PC-3 (cell line): Measurements from ENCODE around the gene YPEL2. TPM values are rescaled to one million over a fixed set of nuclear protein-coding genes. Genes with fewer than 3 reads are reported as not detected.

ENCODE experiments used
- ATAC-seq: fragments of 200-7000 bp; cut with Tn5 transposase; 2 replicates; pipeline ENCODE4 v1.9.1; 2020; ENCODE audit warnings: mild to moderate bottlenecking, moderate library complexity
- BruUV-seq: library from RNA; stranded (reverse); fragments of 400-500 nt; replicated peaks from 2 replicates; lab custom pipeline; 2021; lab: Mats Ljungman, UMichigan
- CTCF ChIA-PET: fragments of 300-600 bp; sonication (Branson Sonifier 250); formaldehyde crosslinking; loops from one replicate; lab custom pipeline; 2022; ENCODE audit warnings: antibody characterized with exemption; lab: Charles Lee
- POLR2A ChIA-PET: fragments of 300-600 bp; sonication (Branson Sonifier 250); formaldehyde crosslinking; loops from one replicate; lab custom pipeline; 2022; ENCODE audit warnings: antibody characterized with exemption; ENCODE audit not compliant: unreplicated experiment; lab: Charles Lee
- DNase-seq: peaks from one replicate; pipeline ENCODE4 v3.0.0-alpha.2; 2015
- H2AFZ ChIP-seq: fragments of 300-600 bp; sonication (generic); 2 replicates; pipeline ENCODE4 v1.6.0; 2016; ENCODE audit warnings: antibody characterized with exemption, low read length
- H3F3A ChIP-seq: fragments of 300-600 bp; sonication (generic); one replicate; pipeline ENCODE4 v1.6.0; 2017; ENCODE audit warnings: antibody characterized with exemption, low read length, control low read depth, mild to moderate bottlenecking; ENCODE audit not compliant: unreplicated experiment
- H3K27ac ChIP-seq: fragments of 300-600 bp; sonication (generic); 2 replicates; pipeline ENCODE4 v1.5.1; 2016; ENCODE audit warnings: mild to moderate bottlenecking, low read length
- H3K27me3 ChIP-seq: fragments of 300-600 bp; sonication (generic); 2 replicates; pipeline ENCODE4 v1.6.1; 2016; ENCODE audit warnings: low read length, mixed read lengths
- H3K36me3 ChIP-seq: fragments of 300-600 bp; sonication (generic); 2 replicates; pipeline ENCODE4 v1.6.1; 2016; ENCODE audit warnings: low read depth, mixed run types, low read length, mixed read lengths
- H3K4me1 ChIP-seq: fragments of 300-600 bp; sonication (generic); 2 replicates; pipeline ENCODE4 v1.5.1; 2016; ENCODE audit warnings: low read length; ENCODE audit not compliant: insufficient read depth
- H3K4me2 ChIP-seq: fragments of 300-600 bp; sonication (generic); 2 replicates; pipeline ENCODE4 v1.6.0; 2016; ENCODE audit warnings: low read length
- H3K4me3 ChIP-seq: fragments of 300-600 bp; sonication (generic); 2 replicates; pipeline ENCODE4 v1.5.1; 2016; ENCODE audit warnings: mild to moderate bottlenecking, low read length, mixed read lengths
- H3K79me2 ChIP-seq: fragments of 300-600 bp; sonication (generic); 2 replicates; pipeline ENCODE4 v1.6.1; 2017; ENCODE audit warnings: low read length, mixed read lengths
- H3K9ac ChIP-seq: fragments of 300-600 bp; sonication (generic); 2 replicates; pipeline ENCODE4 v1.6.0; 2016; ENCODE audit warnings: mild to moderate bottlenecking, low read length
- H3K9me2 ChIP-seq: fragments of 300-600 bp; sonication (generic); replicated peaks from 2 replicates; pipeline ENCODE4 v1.6.1; 2016; ENCODE audit warnings: mixed run types, low read length, mixed read lengths
- H3K9me3 ChIP-seq: fragments of 300-600 bp; sonication (generic); 2 replicates; pipeline ENCODE4 v1.6.1; 2016; ENCODE audit warnings: low read length, mixed read lengths
- H4K20me1 ChIP-seq: fragments of 300-600 bp; sonication (generic); 2 replicates; pipeline ENCODE4 v1.6.1; 2016; ENCODE audit warnings: low read length, mixed read lengths
- EZH2 ChIP-seq: fragments of 300-600 bp; sonication (generic); IDR thresholded peaks from one replicate; pipeline ENCODE4 v1.6.1; 2017; ENCODE audit warnings: antibody characterized with exemption, mild to moderate bottlenecking, low read length; ENCODE audit not compliant: unreplicated experiment
- EZH2phosphoT487 ChIP-seq: fragments of 300-600 bp; sonication (generic); IDR thresholded peaks from 2 replicates; pipeline ENCODE4 v1.6.1; 2018; ENCODE audit warnings: mild to moderate bottlenecking, antibody characterized with exemption, low read length, borderline replicate concordance
- intact Hi-C: fragments of 100-400 bp; cut with micrococcal nuclease; formaldehyde crosslinking; loops from 2 replicates; pipeline ENCODE4 v1.9.0; 2023
- total RNA-seq: library from RNA; depleted of rRNA; stranded (reverse); fragments of >200 nt; gene quantifications from 2 replicates; pipeline ENCODE4 v1.2.3, GENCODE V29; 2014
- TF ChIP-seq, protein P1 (sequence below): fragments of 300-600 bp; sonication (generic); conservative IDR thresholded peaks from 2 replicates; pipeline ENCODE4 v1.5.1; 2017; ENCODE audit warnings: antibody characterized with exemption, low read depth, mild to moderate bottlenecking, low read length

Gene YPEL2
- total RNA-seq, 1 experiment from 2014 or later = 0.47 TPM

DNA sequence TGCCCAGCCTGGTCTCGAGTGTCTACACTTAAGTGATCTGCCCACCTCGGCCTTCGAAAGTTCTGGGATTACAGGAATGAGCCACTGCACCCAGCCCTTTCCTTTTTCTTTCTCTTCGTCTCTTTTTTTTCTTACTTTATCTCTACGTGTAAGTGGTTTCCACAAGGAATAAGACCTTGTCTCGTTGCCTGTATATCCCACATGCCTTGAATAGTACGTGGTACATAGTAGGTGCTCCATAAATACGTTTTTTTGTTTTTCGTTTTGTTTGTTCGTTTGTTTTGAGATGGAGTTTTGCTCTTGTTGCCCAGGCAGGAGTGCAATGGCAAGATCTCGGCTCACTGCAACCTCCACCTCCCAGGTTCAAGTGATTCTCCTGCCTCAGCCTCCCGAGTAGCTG is 86.0 kb downstream of the YPEL2 start:
- intact Hi-C loops = no loop called here
- ChIA-PET POLR2A (no interaction called here), CTCF (no interaction called here)
- Histone ChIP-seq H3K4me1 (no peaks in the 10 kb centered on the region), H3K9ac (no peak overlapping the region), H3K9me3 (no peaks in the 10 kb centered on the region), H3K79me2 (no peaks in the 10 kb centered on the region), H2AFZ (no peak overlapping the region), H3K27me3 (peaks cover 4% of the 10 kb centered on the region; the same call in 1 of the 2 replicates), H3K27ac (no peak overlapping the region), H4K20me1 (no peaks in the 10 kb centered on the region), H3K4me2 (no peak overlapping the region), H3K4me3 (no peak overlapping the region), H3K36me3 (no peaks in the 10 kb centered on the region), H3K9me2 (no peaks in the 10 kb centered on the region), H3F3A (no peaks in the 10 kb centered on the region)
- no peak for TF ChIP-seq EZH2phosphoT487
- TF ChIP-seq, protein P1, sequence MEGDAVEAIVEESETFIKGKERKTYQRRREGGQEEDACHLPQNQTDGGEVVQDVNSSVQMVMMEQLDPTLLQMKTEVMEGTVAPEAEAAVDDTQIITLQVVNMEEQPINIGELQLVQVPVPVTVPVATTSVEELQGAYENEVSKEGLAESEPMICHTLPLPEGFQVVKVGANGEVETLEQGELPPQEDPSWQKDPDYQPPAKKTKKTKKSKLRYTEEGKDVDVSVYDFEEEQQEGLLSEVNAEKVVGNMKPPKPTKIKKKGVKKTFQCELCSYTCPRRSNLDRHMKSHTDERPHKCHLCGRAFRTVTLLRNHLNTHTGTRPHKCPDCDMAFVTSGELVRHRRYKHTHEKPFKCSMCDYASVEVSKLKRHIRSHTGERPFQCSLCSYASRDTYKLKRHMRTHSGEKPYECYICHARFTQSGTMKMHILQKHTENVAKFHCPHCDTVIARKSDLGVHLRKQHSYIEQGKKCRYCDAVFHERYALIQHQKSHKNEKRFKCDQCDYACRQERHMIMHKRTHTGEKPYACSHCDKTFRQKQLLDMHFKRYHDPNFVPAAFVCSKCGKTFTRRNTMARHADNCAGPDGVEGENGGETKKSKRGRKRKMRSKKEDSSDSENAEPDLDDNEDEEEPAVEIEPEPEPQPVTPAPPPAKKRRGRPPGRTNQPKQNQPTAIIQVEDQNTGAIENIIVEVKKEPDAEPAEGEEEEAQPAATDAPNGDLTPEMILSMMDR = no peak
- no peak for TF ChIP-seq EZH2
- ATAC-seq (no peak), DNase-seq (no peak)
- no TSS peak for BruUV-seq

DNA sequence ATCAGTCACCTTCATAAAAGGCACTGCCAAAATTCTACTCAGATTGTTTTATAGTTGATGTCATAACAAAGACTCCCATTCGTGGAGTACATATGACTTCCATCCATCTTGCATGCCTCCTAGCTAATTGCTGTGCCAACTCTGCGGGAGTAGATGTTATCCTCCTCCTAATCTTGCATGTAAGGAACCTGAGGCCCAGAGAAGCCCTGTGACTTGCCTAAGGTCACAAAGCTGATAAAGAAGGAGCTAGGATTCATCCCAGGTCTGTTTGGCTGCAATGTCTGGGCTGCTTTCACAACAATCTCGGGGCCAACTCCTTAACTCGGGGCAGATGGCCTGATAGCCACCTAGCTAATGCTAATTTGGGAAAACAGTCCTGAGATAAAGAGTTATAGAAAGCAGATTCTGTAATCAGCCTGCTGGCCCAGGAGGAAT is 87.3 kb downstream of the YPEL2 start:
- H3K9ac ChIP-seq = no peak overlapping the region
- H2AFZ ChIP-seq = no peak overlapping the region
- intact Hi-C loops = no loop called here
- H3K4me2 ChIP-seq = no peak overlapping the region
- no peaks in the 10 kb centered on the region for H3K9me2 ChIP-seq
- CTCF ChIA-PET = no interaction called here
- BruUV-seq = no TSS peak
- H4K20me1 ChIP-seq = no peaks in the 10 kb centered on the region
- no peaks in the 10 kb centered on the region for H3K9me3 ChIP-seq
- no peak overlapping the region for H3K27ac ChIP-seq
- ATAC-seq (no peak), DNase-seq (no peak)
- H3F3A ChIP-seq = no peaks in the 10 kb centered on the region
- H3K4me3 ChIP-seq = no peak overlapping the region
- no peaks in the 10 kb centered on the region for H3K36me3 ChIP-seq
- no peaks in the 10 kb centered on the region for H3K79me2 ChIP-seq
- H3K27me3 ChIP-seq = peaks cover 4% of the 10 kb centered on the region; the same call in 1 of the 2 replicates
- POLR2A ChIA-PET = no interaction called here
- TF ChIP-seq EZH2 (no peak), EZH2phosphoT487 (no peak)
- TF ChIP-seq, protein P1 = no peak
- peaks cover 11% of the 10 kb centered on the region for H3K4me1 ChIP-seq

DNA sequence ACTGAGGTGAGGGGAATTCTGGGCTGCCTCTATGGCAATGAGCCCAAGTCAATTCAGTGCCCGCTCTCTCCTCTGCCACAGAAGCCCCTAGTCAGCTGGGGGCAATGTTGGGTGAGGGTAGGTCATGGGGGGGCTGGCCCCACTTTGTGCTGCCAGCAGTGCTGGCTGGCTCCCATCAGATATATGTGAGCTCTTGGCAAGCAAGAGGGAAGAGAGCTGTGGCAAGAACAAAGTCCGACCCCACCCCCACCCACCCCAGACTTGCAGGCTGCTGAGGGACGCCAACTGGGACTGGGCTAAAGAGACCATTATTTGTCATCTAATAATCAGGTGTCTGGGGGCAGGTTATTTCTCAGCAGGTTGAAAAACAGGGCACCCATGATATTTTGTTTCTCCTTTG is 89.4 kb downstream of the YPEL2 start:
- H4K20me1 ChIP-seq = no peaks in the 10 kb centered on the region
- no peaks in the 10 kb centered on the region for H3K9me3 ChIP-seq
- H2AFZ ChIP-seq = no peak overlapping the region
- no peaks in the 10 kb centered on the region for H3K79me2 ChIP-seq
- no peak overlapping the region for H3K4me3 ChIP-seq
- ChIA-PET POLR2A (no interaction called here), CTCF (no interaction called here)
- no peak overlapping the region for H3K4me2 ChIP-seq
- intact Hi-C loops = no loop called here
- no peak for DNase-seq
- no peak for ATAC-seq
- peaks cover 13% of the 10 kb centered on the region for H3K4me1 ChIP-seq
- H3K27me3 ChIP-seq = peaks cover 4% of the 10 kb centered on the region; the same call in 1 of the 2 replicates
- no peak overlapping the region for H3K27ac ChIP-seq
- TF ChIP-seq EZH2 (no peak), EZH2phosphoT487 (no peak)
- TF ChIP-seq, protein P1 = no peak
- no peaks in the 10 kb centered on the region for H3K36me3 ChIP-seq
- no peak overlapping the region for H3K9ac ChIP-seq
- BruUV-seq = no TSS peak
- H3K9me2 ChIP-seq = no peaks in the 10 kb centered on the region
- no peaks in the 10 kb centered on the region for H3F3A ChIP-seq
